GM20000 (cell line): ENCODE data around the gene MTM1.
A peak's percentile ranks its signal among the peaks of the same experiment; 100 is the strongest.

Experiments used
- DNase-seq: peaks from one replicate; pipeline ENCODE4 v3.0.0; 2012; ENCODE audit warnings: low spot score
- TF ChIP-seq, protein P1 (sequence below): IDR thresholded peaks from 2 replicates; pipeline ENCODE4 v1.5.1; 2012; ENCODE audit warnings: mild to moderate bottlenecking, control low read depth; ENCODE audit errors: extremely low read depth, missing control alignments

MTM1 gene

DNA sequence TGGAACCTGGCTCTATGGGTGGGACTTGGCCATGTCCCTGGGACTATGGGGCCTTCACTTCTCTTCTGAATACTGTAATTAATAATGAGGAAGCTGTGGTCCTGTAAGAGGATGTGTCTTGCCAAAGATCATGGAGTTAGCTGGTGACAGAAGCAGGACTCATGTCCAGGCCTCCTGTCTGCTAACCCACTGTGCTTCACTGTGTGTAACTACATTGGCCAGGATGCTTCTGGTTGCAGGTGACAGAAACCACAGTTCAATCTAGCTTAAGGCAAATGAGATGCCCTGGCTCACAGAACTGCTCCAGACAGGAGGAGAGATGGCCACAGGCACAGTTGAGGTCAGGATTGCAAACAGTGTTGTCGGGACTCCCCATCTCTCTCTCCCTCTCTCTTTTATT, 127.9 kb downstream of the MTM1 start:
- TF ChIP-seq, protein P1, sequence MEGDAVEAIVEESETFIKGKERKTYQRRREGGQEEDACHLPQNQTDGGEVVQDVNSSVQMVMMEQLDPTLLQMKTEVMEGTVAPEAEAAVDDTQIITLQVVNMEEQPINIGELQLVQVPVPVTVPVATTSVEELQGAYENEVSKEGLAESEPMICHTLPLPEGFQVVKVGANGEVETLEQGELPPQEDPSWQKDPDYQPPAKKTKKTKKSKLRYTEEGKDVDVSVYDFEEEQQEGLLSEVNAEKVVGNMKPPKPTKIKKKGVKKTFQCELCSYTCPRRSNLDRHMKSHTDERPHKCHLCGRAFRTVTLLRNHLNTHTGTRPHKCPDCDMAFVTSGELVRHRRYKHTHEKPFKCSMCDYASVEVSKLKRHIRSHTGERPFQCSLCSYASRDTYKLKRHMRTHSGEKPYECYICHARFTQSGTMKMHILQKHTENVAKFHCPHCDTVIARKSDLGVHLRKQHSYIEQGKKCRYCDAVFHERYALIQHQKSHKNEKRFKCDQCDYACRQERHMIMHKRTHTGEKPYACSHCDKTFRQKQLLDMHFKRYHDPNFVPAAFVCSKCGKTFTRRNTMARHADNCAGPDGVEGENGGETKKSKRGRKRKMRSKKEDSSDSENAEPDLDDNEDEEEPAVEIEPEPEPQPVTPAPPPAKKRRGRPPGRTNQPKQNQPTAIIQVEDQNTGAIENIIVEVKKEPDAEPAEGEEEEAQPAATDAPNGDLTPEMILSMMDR = no peak
- no peak for DNase-seq

DNA sequence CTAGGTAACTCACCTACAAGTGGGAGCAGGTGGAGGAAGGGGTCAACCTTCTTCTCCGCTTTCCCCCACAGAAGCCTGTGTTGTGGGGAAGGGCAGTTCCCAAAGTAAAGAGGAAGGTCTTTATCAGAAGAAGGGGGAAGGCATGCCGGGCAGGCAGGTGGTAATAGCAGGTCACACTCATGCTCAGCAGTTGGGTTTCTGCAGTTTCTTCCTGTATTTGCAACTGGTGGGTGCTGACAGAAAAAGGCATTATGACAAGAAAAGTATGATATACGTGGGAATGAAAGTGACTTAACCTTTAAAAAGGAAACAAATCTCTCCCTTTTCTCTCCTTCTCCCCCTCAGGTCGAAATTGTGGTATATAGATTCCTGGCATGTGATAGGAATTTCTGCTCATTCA, 128.4 kb downstream of the MTM1 start:
- peak; percentile 9 for DNase-seq
- TF ChIP-seq, protein P1 = no peak

DNA sequence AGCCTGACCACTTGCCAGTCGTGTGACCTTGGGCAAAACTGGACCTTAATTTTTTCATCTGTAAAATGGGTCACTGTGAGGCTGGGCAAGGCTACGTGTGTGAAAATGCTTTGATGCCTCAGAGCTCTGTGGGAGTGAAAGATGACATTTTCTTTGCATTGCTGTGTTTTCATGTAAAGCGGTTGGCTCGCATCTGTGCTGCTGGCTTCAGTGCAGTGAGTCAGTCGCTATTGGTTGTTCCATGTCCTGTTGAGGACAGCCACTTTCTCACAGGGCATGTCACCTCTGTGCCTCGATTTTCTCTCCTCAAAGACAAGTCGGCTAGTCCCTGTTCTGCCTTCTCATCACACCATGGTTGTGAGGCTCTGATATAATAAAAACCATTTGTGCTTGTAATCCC, 129.2 kb downstream of the MTM1 start:
- TF ChIP-seq, protein P1 = no peak
- no peak for DNase-seq

DNA sequence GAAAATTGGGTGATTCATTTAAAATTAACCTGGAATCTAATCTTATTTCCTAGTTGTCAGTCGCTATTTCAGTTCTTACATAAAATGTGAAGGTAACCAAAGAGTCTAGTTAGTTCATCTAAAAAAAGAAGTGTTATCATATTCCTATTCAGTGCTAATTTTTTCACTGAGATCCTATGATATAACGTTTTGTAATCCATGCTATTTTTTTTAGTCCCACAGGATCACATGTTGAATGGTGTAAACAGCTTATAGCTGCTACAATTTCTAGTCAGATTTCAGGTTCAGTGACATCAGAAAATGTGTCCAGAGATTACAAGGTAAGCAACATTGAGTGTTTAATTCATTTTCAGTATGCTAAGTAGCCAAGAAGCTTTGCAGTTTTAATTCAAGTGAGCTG, 130.6 kb downstream of the MTM1 start:
- TF ChIP-seq, protein P1 = no peak
- DNase-seq = no peak

DNA sequence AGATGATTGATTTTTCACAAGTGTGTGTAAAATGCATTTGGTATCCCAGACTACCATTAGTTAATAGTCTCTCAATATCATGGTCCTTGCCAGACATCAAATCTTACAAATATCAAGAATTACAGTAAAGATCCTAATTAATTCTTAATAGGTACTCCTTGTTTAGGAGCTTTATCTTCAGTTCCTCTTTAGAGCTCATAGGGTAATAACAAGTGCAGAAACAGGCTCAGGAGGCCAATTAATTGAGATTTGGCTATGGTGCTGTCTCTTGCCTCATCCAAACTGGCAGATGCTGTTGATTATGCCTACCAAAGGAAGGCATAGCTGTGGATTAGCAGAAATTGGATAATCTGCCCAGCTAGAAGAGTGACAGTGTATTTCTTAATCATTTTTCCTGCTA, 131.7 kb downstream of the MTM1 start:
- TF ChIP-seq, protein P1 = no peak
- no peak for DNase-seq

DNA sequence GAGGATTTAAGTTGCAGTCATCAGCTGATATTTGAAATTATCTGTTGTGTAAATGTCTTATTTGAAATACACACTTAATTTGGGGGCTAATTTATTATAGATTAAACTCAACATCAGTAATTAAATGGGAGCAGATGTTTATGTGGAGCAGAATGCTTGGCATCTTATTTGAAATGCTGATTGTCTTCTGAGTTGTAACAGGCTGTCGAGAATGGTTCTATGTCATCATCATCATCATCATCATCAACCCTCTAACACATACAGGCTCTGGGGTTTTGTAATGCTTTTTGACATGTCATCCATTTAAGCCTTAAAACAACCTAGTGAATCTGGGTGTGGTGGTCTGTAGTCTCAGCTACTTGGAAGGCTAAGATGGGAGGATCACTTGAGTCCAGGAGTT, 133.0 kb downstream of the MTM1 start:
- no peak for DNase-seq
- TF ChIP-seq, protein P1 = no peak

DNA sequence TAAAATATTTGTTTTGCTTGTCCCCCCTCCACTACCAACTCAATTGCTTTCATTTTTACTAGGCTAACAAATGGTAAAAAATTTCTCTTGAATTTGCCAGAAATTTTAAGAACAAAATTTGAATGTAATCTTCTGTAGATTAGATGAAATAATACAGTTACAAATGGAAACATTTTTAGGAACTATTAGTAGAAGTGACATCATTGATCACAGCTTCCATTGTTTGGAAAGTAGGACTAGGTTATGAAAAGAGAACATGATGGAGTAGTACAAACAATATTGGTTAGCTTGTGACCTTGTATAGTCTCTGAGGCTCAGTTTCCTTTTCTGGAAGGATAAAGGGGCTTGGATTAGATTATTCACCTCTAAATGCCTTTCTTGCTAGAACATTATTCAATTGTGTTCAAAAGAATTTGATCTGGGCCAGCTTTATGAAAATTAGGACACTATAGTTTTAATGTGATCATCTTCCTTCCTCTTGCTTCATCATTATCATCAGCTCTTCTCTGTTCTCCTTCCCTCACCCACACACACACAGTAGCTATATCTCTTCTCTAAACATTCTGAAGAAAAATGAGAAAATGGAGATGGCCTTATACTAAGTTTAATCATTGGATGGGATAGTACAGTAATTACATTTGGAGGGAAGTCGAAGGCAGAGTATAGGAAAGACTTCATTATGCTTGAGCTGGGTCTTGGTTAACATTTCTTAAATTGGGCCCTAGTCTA, 134.7 kb downstream of the MTM1 start:
- DNase-seq = no peak
- TF ChIP-seq, protein P1 = no peak

DNA sequence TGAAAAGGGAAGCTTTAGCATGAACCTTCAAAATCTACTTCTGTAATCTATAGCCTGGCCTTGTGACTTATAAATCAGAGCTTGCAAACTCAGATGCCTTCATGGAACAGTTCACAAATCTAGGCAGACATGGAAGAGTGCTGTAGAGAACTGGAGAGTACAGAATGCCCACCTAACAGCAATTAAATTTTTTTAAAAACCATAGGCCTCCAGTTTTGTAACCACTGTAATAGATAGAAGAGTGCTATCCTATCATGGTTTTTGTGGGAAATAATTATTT, 135.2 kb downstream of the MTM1 start:
- DNase-seq = no peak
- TF ChIP-seq, protein P1 = no peak
